Trophoblast cell (in vitro differentiated cells and primary cell): ENCODE results near the gene TLN1.

Source experiments
- DNase-seq, 2 donors: peaks; one replicate each; pipeline ENCODE4 v3.0.0-alpha.2; 2016
- H2AFZ ChIP-seq: 2 replicates; pipeline ENCODE4 v1.6.1; 2013; ENCODE audit warnings: low read length, moderate library complexity, mild to moderate bottlenecking; ENCODE audit not compliant: insufficient read depth, poor library complexity
- H2AK5ac ChIP-seq: 2 replicates; pipeline ENCODE4 v1.6.1; 2013; ENCODE audit warnings: mild to moderate bottlenecking, low read length
- H2BK120ac ChIP-seq: 2 replicates; pipeline ENCODE4 v1.6.1; 2013; ENCODE audit warnings: low read length, mild to moderate bottlenecking, moderate library complexity; ENCODE audit not compliant: insufficient read depth, poor library complexity
- H2BK12ac ChIP-seq: 2 replicates; pipeline ENCODE4 v1.6.1; 2013; ENCODE audit warnings: mild to moderate bottlenecking, low read length, moderate library complexity
- H2BK5ac ChIP-seq: 2 replicates; pipeline ENCODE4 v1.6.1; 2013; ENCODE audit warnings: low read length, low read depth, moderate library complexity, mild to moderate bottlenecking; ENCODE audit not compliant: poor library complexity
- H3K14ac ChIP-seq: 2 replicates; pipeline ENCODE4 v1.6.1; 2013; ENCODE audit warnings: mild to moderate bottlenecking, low read length
- H3K18ac ChIP-seq: 2 replicates; pipeline ENCODE4 v1.6.1; 2013; ENCODE audit warnings: mild to moderate bottlenecking, low read length
- H3K23ac ChIP-seq: 2 replicates; pipeline ENCODE4 v1.6.1; 2013; ENCODE audit warnings: low read length
- H3K27ac ChIP-seq: 2 replicates; pipeline ENCODE4 v1.5.1; 2013; ENCODE audit warnings: low read depth, mild to moderate bottlenecking, inconsistent platforms, low read length, moderate library complexity
- H3K27me3 ChIP-seq: 2 replicates; pipeline ENCODE4 v1.6.1; 2013; ENCODE audit warnings: inconsistent platforms, mild to moderate bottlenecking, low read length, moderate library complexity; ENCODE audit not compliant: insufficient read depth
- H3K36me3 ChIP-seq, 2 experiments: 1 replicate in 1 of 2; 2 replicates in 1 of 2; pipeline ENCODE4 v1.6.1; 2013; ENCODE audit warnings: low read length in 2 of 2, mild to moderate bottlenecking in 2 of 2, moderate library complexity in 1 of 2; ENCODE audit not compliant: insufficient read depth in 2 of 2, control insufficient read depth in 1 of 2
- H3K4ac ChIP-seq: 2 replicates; pipeline ENCODE4 v1.6.1; 2013; ENCODE audit warnings: low read depth, mild to moderate bottlenecking, low read length, moderate library complexity
- H3K4me1 ChIP-seq, 2 experiments: 1 replicate in 1 of 2; 2 replicates in 1 of 2; pipeline ENCODE4 v1.6.1; 2013; ENCODE audit warnings: low read length in 2 of 2, mild to moderate bottlenecking in 2 of 2, moderate library complexity in 1 of 2; ENCODE audit not compliant: insufficient read depth in 2 of 2, control insufficient read depth in 1 of 2
- H3K4me2 ChIP-seq: 2 replicates; pipeline ENCODE4 v1.6.1; 2013; ENCODE audit warnings: inconsistent platforms, mild to moderate bottlenecking, low read length, moderate library complexity
- H3K4me3 ChIP-seq: 2 replicates; pipeline ENCODE4 v1.5.1; 2013; ENCODE audit warnings: mild to moderate bottlenecking, low read depth, low read length, inconsistent platforms
- H3K79me1 ChIP-seq: one replicate; pipeline ENCODE4 v1.6.1; 2013; ENCODE audit warnings: low read length
- H3K79me2 ChIP-seq: 2 replicates; pipeline ENCODE4 v1.6.1; 2013; ENCODE audit warnings: low read length, mild to moderate bottlenecking; ENCODE audit not compliant: control insufficient read depth, insufficient read depth, poor library complexity
- H3K9ac ChIP-seq: 2 replicates; pipeline ENCODE4 v1.6.1; 2013; ENCODE audit warnings: mild to moderate bottlenecking, low read length
- H3K9me3 ChIP-seq: 2 replicates; pipeline ENCODE4 v1.6.1; 2013; ENCODE audit warnings: low read depth, mild to moderate bottlenecking, control low read depth, inconsistent platforms, low read length; ENCODE audit not compliant: insufficient read depth
- H4K12ac ChIP-seq: 2 replicates; pipeline ENCODE4 v1.6.1; 2013; ENCODE audit warnings: low read depth, mild to moderate bottlenecking, low read length, moderate library complexity
- H4K8ac ChIP-seq: 2 replicates; pipeline ENCODE4 v1.6.1; 2013; ENCODE audit warnings: low read depth, mild to moderate bottlenecking, low read length, moderate library complexity
- H4K91ac ChIP-seq: one replicate; pipeline ENCODE4 v1.6.1; 2013; ENCODE audit warnings: low read depth, mild to moderate bottlenecking, low read length, moderate library complexity
- WGBS: extraction: QIAGEN DNeasy Blood & Tissue Kit; methylation state at CpG from one replicate; pipeline ENCODE4 v1.1.7; 2013; ENCODE audit warnings: missing lambda C conversion rate; ENCODE audit not compliant: insufficient read length, insufficient coverage; ENCODE audit errors: extremely low coverage; 5-methylcytosine and 5-hydroxymethylcytosine counted together

The TLN1 gene

DNA sequence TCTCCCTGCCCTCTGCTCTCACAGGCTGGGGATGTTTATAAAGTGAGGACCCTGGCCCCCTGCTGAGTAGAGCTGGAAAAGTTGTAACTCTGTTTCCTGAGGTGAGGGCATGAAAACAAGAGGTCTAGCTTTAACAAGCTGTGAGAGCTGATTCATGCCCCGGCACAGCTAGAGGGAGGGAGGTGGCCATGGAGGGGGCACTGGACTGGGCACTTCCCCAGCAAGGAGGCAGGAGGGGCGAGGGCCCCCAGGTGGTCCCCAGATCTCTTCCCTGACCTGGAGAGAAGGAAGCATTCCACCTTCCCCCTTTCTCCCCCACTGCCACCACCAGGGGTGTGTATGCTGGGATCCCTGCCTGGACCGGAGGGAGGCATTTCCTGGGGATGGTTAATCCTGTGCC lies 22.3 kb upstream of the TLN1 start, which contains the start of gene MSMP:
Gene MSMP (minus strand): TSS at position 13 of the 400 bp plus-strand sequence. CDS start 147 bp downstream, outside the sequence.
- H4K12ac ChIP-seq, result no peak within 1 kb of the TSS
- no peak within 1 kb of the TSS for H2BK12ac ChIP-seq
- no peak within 1 kb of the TSS for H2AFZ ChIP-seq
- no peak within 1 kb of the TSS for H3K27ac ChIP-seq
- no peaks in the 10 kb centered on the region for H3K27me3 ChIP-seq
- peaks cover 4 to 15% of the 10 kb centered on the region in 2 experiments for H3K4me1 ChIP-seq
- H2AK5ac ChIP-seq, result no peak within 1 kb of the TSS
- H3K4me3 ChIP-seq, result no peak within 1 kb of the TSS
- H3K4ac ChIP-seq, result no peak within 1 kb of the TSS
- no peaks in the 10 kb centered on the region for H3K9me3 ChIP-seq
- no peak within 1 kb of the TSS for H3K9ac ChIP-seq
- H2BK120ac ChIP-seq, result no peak within 1 kb of the TSS
- no CpG with 5 or more reads among the region's 3 CpGs for WGBS
- H2BK5ac ChIP-seq, result no peak within 1 kb of the TSS
- peaks cover 3% of the 10 kb centered on the region for H3K79me2 ChIP-seq
- peaks cover 29 to 39% of the 10 kb centered on the region in 2 experiments for H3K36me3 ChIP-seq
- H3K23ac ChIP-seq, result no peak within 1 kb of the TSS
- H3K79me1 ChIP-seq, result peaks cover 13% of the 10 kb centered on the region
- no peak within 1 kb of the TSS for H4K91ac ChIP-seq
- no peak within 1 kb of the TSS for H3K4me2 ChIP-seq
- no peak within 1 kb of the TSS for H3K14ac ChIP-seq
- H4K8ac ChIP-seq, result no peak within 1 kb of the TSS
- H3K18ac ChIP-seq, result no peak within 1 kb of the TSS
- DNase-seq, result no peak

DNA sequence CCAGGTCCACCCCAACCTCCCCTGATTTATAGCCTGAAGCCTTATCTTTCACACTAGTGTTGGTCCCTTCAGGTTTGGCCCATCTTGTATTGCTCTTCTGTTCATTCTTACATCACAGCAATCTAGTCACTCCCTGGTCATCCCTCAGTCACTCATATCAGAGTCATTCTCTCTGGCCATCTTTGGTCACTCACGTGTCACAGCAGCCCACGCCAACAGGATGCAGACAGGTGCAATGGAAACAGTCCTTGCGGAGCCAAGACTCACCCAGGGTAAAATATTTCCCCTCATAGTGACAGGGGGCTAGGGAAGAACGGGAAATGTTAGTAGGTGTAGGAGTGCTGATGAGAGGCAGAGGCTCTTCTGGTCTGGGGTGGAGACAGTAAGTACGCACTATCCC lies 21.5 kb upstream of the TLN1 start:
- Histone ChIP-seq H3K23ac (no peak overlapping the region), H2BK12ac (no peak overlapping the region), H2AK5ac (no peak overlapping the region), H3K4ac (no peak overlapping the region), H3K27me3 (no peaks in the 10 kb centered on the region), H3K14ac (no peak overlapping the region), H3K18ac (no peak overlapping the region), H2BK120ac (no peak overlapping the region), H3K36me3 (peaks cover 29 to 39% of the 10 kb centered on the region in 2 experiments), H3K4me3 (no peak overlapping the region), H3K4me1 (peaks cover 4 to 15% of the 10 kb centered on the region in 2 experiments), H4K91ac (no peak overlapping the region), H2AFZ (no peak overlapping the region), H2BK5ac (no peak overlapping the region), H3K4me2 (no peak overlapping the region), H4K12ac (no peak overlapping the region), H3K27ac (no peak overlapping the region), H4K8ac (no peak overlapping the region), H3K9ac (no peak overlapping the region), H3K9me3 (no peaks in the 10 kb centered on the region), H3K79me1 (peaks cover 21% of the 10 kb centered on the region), H3K79me2 (peaks cover 8% of the 10 kb centered on the region)
- no CpG with 5 or more reads among the region's 5 CpGs for WGBS
- no peak for DNase-seq

DNA sequence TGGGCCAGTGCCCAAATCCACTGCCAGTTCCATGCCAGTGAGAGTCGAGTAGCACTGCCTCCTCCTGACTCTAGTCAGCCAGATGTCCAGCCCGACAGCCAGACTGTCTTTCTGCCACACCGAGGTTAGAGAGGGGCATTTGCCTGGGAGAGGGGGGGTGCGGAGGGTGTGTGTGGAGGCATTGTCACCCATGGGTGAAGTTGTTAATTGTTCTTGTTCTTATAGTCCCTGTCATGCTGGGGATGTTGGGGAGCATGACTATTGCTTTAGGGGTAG lies 18.2 kb upstream of the TLN1 start:
- Histone ChIP-seq H3K27me3 (no peaks in the 10 kb centered on the region), H3K14ac (no peak overlapping the region), H2BK12ac (no peak overlapping the region), H3K4ac (peak overlapping the region; percentile 19), H3K79me2 (peaks cover 23% of the 10 kb centered on the region), H4K8ac (peak overlapping the region; percentile 12), H2BK5ac (no peak overlapping the region), H3K79me1 (peaks cover 12% of the 10 kb centered on the region), H2AK5ac (peak overlapping the region; percentile 21), H2BK120ac (no peak overlapping the region), H3K23ac (no peak overlapping the region), H3K4me3 (no peak overlapping the region), H3K9ac (peak overlapping the region; percentile 35), H3K4me2 (peak overlapping the region; percentile 90), H3K27ac (no peak overlapping the region), H3K18ac (peak overlapping the region; percentile 2), H3K4me1 (peaks cover 15 to 28% of the 10 kb centered on the region in 2 experiments), H4K12ac (no peak overlapping the region), H3K9me3 (no peaks in the 10 kb centered on the region), H4K91ac (peak overlapping the region; percentile 95), H2AFZ (no peak overlapping the region), H3K36me3 (peaks cover 29 to 39% of the 10 kb centered on the region in 2 experiments)
- WGBS, result no CpG with 5 or more reads among the region's 4 CpGs
- DNase-seq, result no peak

DNA sequence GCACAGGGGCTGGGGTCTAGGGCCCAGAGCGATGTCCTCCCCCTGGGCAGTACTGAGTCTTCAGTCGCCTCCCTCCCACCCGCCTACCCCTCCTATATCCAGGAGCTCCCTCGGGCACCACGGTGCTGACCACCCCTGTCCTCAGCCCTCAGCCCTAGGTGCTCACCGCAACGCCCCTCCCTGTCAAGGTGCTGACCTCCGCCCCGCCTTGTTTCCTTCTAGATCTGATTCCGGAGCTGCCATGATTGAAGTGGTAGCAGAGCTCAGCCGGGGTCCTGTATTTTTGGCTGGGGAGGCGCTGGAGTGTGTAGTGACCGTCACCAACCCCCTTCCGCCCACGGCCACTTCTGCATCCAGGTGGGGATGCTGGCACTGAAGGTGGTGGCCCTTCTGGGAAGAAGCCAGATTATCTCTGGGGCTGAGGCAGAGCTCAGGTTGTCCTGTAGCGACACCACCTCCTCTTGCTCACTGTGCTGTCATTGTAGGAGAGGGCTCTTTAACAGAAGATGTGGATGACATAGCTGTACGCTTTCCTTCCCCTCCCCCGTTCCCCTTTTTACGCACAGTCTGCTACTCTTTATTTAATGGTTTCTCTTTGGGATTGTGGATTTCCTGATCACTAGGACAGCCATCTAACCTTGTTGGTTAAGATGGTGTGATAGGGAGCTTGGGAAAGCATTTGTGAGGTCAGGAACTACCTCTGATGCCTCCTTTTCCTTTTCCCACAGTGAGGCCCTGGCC lies 17.7 kb upstream of the TLN1 start:
- Histone ChIP-seq H2BK120ac (peak overlapping the region; percentile 86), H4K91ac (peak overlapping the region; percentile 95), H3K23ac (no peak overlapping the region), H2AFZ (peak overlapping the region; percentile 96), H4K12ac (peak overlapping the region; percentile 91), H3K79me1 (peaks cover 12% of the 10 kb centered on the region), H3K4me1 (peaks cover 16 to 29% of the 10 kb centered on the region in 2 experiments), H2BK12ac (no peak overlapping the region), H3K4ac (peak overlapping the region; percentile 43), H3K18ac (peak overlapping the region; percentile 99), H3K36me3 (peaks cover 29 to 39% of the 10 kb centered on the region in 2 experiments), H4K8ac (peak overlapping the region; percentile 94), H3K4me2 (peak overlapping the region; percentile 90), H3K9ac (peak overlapping the region; percentile 95), H3K79me2 (peaks cover 23% of the 10 kb centered on the region), H2AK5ac (peak overlapping the region; percentile 60), H3K27me3 (no peaks in the 10 kb centered on the region), H2BK5ac (peak overlapping the region; percentile 75), H3K4me3 (peak overlapping the region; percentile 84), H3K14ac (peak overlapping the region; percentile 92), H3K27ac (peak overlapping the region; percentile 89), H3K9me3 (no peaks in the 10 kb centered on the region)
- peak in 1 of 2 donors; percentile 58 for DNase-seq
- WGBS, result no CpG with 5 or more reads among the region's 19 CpGs
